Measurements from ENCODE around the gene PTPRG.

The PTPRG gene

DNA sequence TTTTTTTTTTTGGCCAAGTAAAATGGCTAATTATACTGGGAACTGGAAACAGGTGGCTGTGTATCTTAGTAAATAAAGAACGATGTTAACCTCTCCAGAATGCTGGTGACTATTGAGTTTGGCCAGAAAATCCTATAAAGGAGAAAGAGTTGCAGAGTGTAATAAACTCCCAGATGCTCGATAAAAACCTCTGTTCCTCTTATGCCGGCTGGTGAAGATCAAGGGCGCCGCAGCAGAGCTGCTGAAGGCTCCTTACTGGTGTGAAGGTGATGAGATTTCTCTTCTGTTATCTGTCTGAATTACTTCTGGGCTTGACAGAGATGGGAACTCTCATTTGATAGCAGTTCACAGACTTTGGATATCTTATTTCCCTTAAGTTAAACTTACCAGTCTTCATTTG, 104.6 kb downstream of the PTPRG start:
- no peak overlapping the region for H3K9ac ChIP-seq
- no peak for TF ChIP-seq Cebpa-rat (IDR thresholded peaks at IDR 0.05)
- no peak overlapping the region for H3K4me2 ChIP-seq
- H3K27me3 ChIP-seq, result no peaks in the 10 kb centered on the region
- peaks cover 0 to 5% (median 0%) of the 10 kb centered on the region in 10 experiments; a peak in 1 of 20 replicates for H3K4me1 ChIP-seq
- peaks cover 0 to 12% (median 0%) of the 10 kb centered on the region in 11 experiments; a peak in 4 of 22 replicates for H4K20me1 ChIP-seq
- peaks cover 0 to 21% (median 0%) of the 10 kb centered on the region in 11 experiments; a peak in 2 of 22 replicates for H3K36me3 ChIP-seq
- H3K27ac ChIP-seq, result no peak overlapping the region
- no peak overlapping the region for H3K4me3 ChIP-seq
- H3K9me3 ChIP-seq (replicated peaks in 1 of 11), result peaks cover 8 to 19% (median 13%) of the 10 kb centered on the region in 11 experiments; a peak in 20 of 22 replicates

DNA sequence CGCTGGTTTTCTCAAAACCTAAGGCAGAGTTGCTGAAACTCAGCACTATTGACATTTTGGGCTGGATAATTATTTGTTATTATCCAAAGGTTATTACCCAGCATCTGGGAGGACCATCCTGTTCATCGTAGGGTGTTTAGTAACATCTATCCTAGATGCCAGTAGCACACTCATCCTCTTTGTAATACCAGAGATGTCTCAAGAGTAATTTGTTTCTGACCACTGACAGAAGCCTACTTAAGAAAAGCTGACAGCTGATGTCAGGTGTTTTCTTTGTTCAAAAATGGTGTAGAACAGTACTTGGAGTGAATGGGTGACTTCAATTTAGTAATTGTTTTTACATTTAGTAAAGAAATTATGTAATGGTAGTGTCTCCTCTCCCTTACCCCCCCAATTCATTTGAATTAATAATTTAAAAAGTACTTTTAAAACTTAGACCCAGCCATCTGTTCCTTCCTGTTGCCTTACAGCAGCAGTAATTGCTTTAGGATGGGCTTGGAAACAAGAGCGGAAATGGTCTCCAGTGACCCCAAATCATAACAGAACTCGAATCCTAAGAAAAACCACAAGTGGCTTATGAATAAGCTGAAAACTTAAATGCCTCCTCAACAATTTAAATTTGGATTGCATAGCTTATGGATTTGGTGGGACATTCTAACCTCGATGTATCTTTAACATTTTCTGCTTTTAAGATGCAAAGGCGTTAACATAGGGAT, 105.4 kb downstream of the PTPRG start:
- peaks cover 8 to 20% (median 13%) of the 10 kb centered on the region in 11 experiments; a peak in 20 of 22 replicates for H3K9me3 ChIP-seq (replicated peaks in 1 of 11)
- H3K4me1 ChIP-seq, result peaks cover 0 to 5% (median 0%) of the 10 kb centered on the region in 10 experiments; a peak in 1 of 20 replicates
- peaks cover 0 to 21% (median 0%) of the 10 kb centered on the region in 11 experiments; a peak in 2 of 22 replicates for H3K36me3 ChIP-seq
- no peaks in the 10 kb centered on the region for H3K27me3 ChIP-seq
- H3K4me3 ChIP-seq, result no peak overlapping the region
- no peak for TF ChIP-seq Cebpa-rat (IDR thresholded peaks at IDR 0.05)
- no peak overlapping the region for H3K27ac ChIP-seq
- peaks cover 0 to 12% (median 0%) of the 10 kb centered on the region in 11 experiments; a peak in 4 of 22 replicates for H4K20me1 ChIP-seq
- H3K4me2 ChIP-seq, result no peak overlapping the region
- H3K9ac ChIP-seq, result no peak overlapping the region

DNA sequence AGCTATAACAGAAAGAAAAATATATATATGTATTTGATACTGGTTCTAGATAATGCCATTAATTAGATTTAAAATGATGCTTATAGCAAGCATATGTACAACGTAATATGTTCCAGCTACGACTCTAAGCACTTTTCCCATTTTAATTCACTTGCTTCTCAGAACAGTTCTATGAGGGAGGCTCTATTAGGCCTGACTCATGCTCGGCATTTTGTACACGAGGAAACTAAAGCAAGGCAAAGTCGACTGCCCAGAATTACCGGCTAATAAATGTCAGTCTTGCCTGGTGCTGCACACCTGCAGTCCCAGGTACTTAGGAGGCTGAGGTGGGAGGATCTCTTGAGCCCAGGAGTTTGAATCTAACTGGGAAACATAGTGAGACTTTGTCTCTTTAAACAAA, 106.0 kb downstream of the PTPRG start:
- no peak for TF ChIP-seq Cebpa-rat (IDR thresholded peaks at IDR 0.05)
- H3K9ac ChIP-seq, result no peak overlapping the region
- H4K20me1 ChIP-seq, result peaks cover 0 to 9% (median 0%) of the 10 kb centered on the region in 11 experiments; a peak in 4 of 22 replicates
- H3K27me3 ChIP-seq, result no peaks in the 10 kb centered on the region
- H3K4me1 ChIP-seq, result peaks cover 0 to 5% (median 0%) of the 10 kb centered on the region in 10 experiments; a peak in 1 of 20 replicates
- H3K4me3 ChIP-seq, result no peak overlapping the region
- H3K27ac ChIP-seq, result no peak overlapping the region
- H3K9me3 ChIP-seq (replicated peaks in 1 of 11), result peaks cover 8 to 20% (median 13%) of the 10 kb centered on the region in 11 experiments; a peak in 20 of 22 replicates
- H3K4me2 ChIP-seq, result no peak overlapping the region
- H3K36me3 ChIP-seq, result peaks cover 0 to 19% (median 0%) of the 10 kb centered on the region in 11 experiments; a peak in 2 of 22 replicates

DNA sequence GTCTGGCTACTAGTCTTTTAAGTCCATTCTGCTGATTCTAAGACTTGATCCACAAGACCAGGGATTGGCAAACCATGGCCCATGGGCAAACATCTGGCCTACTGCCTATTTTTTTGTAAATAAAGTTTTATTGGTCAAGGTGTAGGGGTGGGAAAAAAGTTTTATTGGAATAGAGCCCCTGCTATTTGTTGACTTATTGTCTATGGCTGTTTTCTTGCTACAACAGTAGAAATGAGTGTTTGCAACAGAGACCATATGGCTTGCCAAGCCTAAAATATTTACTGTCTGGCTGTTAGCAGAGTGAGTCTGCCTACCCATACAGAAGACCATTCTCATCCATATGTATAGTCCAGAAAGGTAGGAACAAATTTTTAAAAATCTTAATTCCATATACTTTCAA, 106.4 kb downstream of the PTPRG start:
- H3K4me3 ChIP-seq, result no peak overlapping the region
- H3K9me3 ChIP-seq (replicated peaks in 1 of 11), result peaks cover 8 to 20% (median 14%) of the 10 kb centered on the region in 11 experiments; a peak in 20 of 22 replicates
- H3K36me3 ChIP-seq, result peaks cover 0 to 15% (median 0%) of the 10 kb centered on the region in 11 experiments; a peak in 2 of 22 replicates
- TF ChIP-seq Cebpa-rat (IDR thresholded peaks at IDR 0.05), result no peak
- no peak overlapping the region for H3K9ac ChIP-seq
- H3K27ac ChIP-seq, result no peak overlapping the region
- H3K4me1 ChIP-seq, result peaks cover 0 to 5% (median 0%) of the 10 kb centered on the region in 10 experiments; a peak in 1 of 20 replicates
- no peak overlapping the region for H3K4me2 ChIP-seq
- H3K27me3 ChIP-seq, result no peaks in the 10 kb centered on the region
- peaks cover 0 to 8% (median 0%) of the 10 kb centered on the region in 11 experiments; a peak in 4 of 22 replicates for H4K20me1 ChIP-seq

DNA sequence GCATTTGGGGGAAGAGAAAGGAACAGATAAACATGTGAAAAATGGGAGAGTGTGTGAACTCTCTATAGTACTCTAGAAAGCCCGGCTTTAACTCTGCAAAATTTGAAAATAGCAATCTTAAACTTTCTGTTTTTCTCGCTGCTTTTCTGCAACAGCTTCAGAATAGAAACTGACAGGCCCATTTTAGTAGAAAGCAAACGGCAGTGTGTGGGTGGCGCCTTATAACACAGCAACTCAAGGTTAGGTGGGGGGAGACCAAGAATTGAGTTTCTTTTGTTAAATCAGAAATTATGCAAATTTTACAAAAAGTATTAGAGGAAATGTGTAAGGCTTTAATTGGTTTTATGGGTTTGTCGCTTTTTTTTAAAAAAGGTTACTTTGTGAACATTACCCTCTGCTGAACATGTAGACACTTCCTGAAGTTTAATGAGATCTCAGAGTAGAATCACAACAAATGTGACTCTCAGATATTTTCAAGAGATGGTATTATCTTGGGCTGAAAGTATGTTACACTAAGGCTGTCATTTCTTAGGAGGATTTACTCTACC, 107.0 kb downstream of the PTPRG start:
- Histone ChIP-seq H3K4me2 (no peak overlapping the region), H3K9ac (no peak overlapping the region), H3K4me1 (peaks cover 0 to 5% (median 0%) of the 10 kb centered on the region in 10 experiments; a peak in 1 of 20 replicates), H3K27ac (no peak overlapping the region), H3K36me3 (peaks cover 0 to 13% (median 0%) of the 10 kb centered on the region in 11 experiments; a peak in 2 of 22 replicates), H3K4me3 (no peak overlapping the region), H3K9me3 (replicated peaks in 1 of 11) (peaks cover 8 to 20% (median 14%) of the 10 kb centered on the region in 11 experiments; a peak in 20 of 22 replicates), H3K27me3 (no peaks in the 10 kb centered on the region), H4K20me1 (peaks cover 0 to 8% (median 0%) of the 10 kb centered on the region in 11 experiments; a peak in 3 of 22 replicates)
- TF ChIP-seq Cebpa-rat (IDR thresholded peaks at IDR 0.05), result no peak

DNA sequence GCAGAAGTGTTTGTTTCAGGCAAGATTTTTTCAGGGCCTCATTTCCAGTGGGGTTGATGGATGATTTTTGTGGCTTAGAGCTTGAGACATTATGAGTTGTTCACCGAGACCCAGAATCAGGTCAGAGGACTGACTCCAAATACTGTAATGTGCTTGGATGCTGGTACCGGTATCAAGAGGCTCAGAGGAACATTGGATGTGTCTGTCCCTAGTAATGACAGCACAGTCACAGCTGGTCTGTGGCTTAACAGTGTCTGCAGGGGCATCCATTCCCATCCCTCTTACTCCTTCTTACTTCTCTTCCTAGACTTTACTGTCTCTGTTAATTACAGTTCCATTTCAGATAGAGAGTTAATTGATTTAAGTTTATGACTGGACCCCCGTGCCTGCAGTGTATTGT, 107.8 kb downstream of the PTPRG start:
- no peak overlapping the region for H3K4me2 ChIP-seq
- no peak overlapping the region for H3K9ac ChIP-seq
- H3K4me1 ChIP-seq, result no peaks in the 10 kb centered on the region
- peaks cover 0 to 8% (median 0%) of the 10 kb centered on the region in 11 experiments; a peak in 4 of 22 replicates for H4K20me1 ChIP-seq
- TF ChIP-seq Cebpa-rat (IDR thresholded peaks at IDR 0.05), result no peak
- peaks cover 0 to 13% (median 0%) of the 10 kb centered on the region in 11 experiments; a peak in 2 of 22 replicates for H3K36me3 ChIP-seq
- no peak overlapping the region for H3K27ac ChIP-seq
- H3K4me3 ChIP-seq, result no peak overlapping the region
- H3K9me3 ChIP-seq (replicated peaks in 1 of 11), result peaks cover 8 to 20% (median 14%) of the 10 kb centered on the region in 11 experiments; a peak in 20 of 22 replicates
- H3K27me3 ChIP-seq, result no peaks in the 10 kb centered on the region

DNA sequence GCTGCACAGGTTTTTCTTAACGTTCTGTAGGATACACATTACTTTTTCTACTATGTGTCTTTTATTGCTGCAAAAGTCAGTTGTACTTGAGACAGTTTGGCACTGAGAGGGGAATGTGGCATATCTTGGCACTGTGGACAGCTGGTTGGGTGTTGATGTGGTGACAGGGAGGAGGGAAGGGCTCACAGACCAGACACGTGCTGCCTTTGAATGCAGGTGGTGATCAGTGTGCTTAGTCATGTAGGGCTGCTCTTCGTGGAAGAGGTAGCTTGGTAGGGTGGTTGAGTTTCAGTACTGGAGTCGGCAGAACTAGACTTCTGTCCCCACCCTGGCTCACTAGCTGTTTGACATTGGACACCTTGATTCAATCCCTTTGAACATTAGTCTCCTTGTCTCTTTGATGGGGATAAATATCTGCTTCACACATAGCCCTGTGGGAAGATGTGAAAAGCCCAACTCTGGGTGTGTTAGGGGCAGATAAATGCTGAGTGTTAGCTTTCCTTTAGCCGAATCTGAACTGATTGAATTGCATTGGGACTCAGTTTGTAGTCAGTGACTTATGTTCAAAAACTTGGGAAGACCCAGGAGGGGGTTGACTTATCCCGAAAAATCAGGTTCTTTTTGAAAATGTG, 108.4 kb downstream of the PTPRG start:
- no peaks in the 10 kb centered on the region for H3K27me3 ChIP-seq
- TF ChIP-seq Cebpa-rat (IDR thresholded peaks at IDR 0.05), result no peak
- peaks cover 0 to 8% (median 0%) of the 10 kb centered on the region in 11 experiments; a peak in 4 of 22 replicates for H4K20me1 ChIP-seq
- H3K9me3 ChIP-seq (replicated peaks in 1 of 11), result peaks cover 8 to 20% (median 14%) of the 10 kb centered on the region in 11 experiments; a peak in 20 of 22 replicates
- no peak overlapping the region for H3K4me3 ChIP-seq
- H3K36me3 ChIP-seq, result peaks cover 0 to 13% (median 0%) of the 10 kb centered on the region in 11 experiments; a peak in 2 of 22 replicates
- no peak overlapping the region for H3K27ac ChIP-seq
- H3K4me2 ChIP-seq, result no peak overlapping the region
- no peak overlapping the region for H3K9ac ChIP-seq
- no peaks in the 10 kb centered on the region for H3K4me1 ChIP-seq

DNA sequence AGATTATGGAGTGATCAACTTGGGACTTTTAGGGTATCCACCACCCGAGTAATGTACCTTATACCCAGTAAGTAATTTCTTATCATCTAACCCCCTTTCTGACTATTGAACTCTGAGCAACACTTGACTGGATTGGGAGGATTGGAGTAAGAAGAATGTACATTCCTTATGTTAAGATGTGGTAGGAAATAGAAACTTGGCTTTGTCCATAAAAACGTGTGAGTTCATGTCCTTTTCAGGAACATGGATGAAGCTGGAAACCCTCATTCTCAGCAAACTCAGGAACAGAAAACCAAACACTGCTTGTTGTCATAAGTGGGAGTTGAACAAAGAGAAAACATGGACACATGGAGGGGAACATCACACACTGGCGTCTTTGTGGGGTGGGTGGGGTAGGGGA, 112.3 kb downstream of the PTPRG start:
- Histone ChIP-seq H3K27me3 (no peaks in the 10 kb centered on the region), H3K9ac (no peak overlapping the region), H3K27ac (no peak overlapping the region), H3K4me3 (no peak overlapping the region), H3K4me1 (no peaks in the 10 kb centered on the region), H3K36me3 (peaks cover 0 to 13% (median 0%) of the 10 kb centered on the region in 11 experiments; a peak in 2 of 22 replicates), H3K9me3 (replicated peaks in 1 of 11) (peaks cover 8 to 20% (median 14%) of the 10 kb centered on the region in 11 experiments; a peak in 20 of 22 replicates), H4K20me1 (peaks cover 0 to 7% (median 0%) of the 10 kb centered on the region in 11 experiments; a peak in 2 of 22 replicates), H3K4me2 (no peak overlapping the region)
- TF ChIP-seq Cebpa-rat (IDR thresholded peaks at IDR 0.05), result no peak

All from BLaER1 treated with 17β-estradiol and CSF1 and Interleukin-3, amounts not matched to agents 10 nM and 100 nM (cell line).